ENCODE data around the gene SAMD13.

DNA sequence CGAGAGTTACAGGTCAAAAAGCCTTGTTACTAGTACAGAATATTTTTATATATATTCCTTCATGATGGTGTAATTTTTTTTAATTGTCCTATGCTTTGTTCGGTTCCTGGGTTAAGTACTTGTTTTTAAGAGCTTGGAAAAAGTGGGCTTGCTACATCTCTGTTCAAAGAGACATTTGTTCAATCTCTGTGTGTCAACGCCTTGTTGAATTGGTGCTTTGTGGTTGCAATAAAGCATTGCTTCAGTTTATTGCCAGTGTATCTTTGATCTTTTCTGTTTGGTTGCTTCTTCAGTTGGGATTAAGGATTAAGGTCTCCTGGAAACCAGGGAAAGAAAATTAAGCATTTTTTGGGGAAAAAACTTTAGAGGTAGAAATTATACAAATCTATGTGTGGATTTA lies 49.0 kb downstream of the SAMD13 start:
- TF ChIP-seq POLR2A (IDR thresholded peaks at IDR 0.05) (no peak), CTCF (IDR thresholded peaks at IDR 0.05) (no peak), POLR2AphosphoS5 (IDR thresholded peaks at IDR 0.05; ENCODE audit: insufficient read depth in 1 of 2, low read depth in 1 of 2) (no peak)

All from vagina (tissue), 2 donors.